Activated naive CD4-positive, alpha-beta T cell treated with anti-CD3 and anti-CD28 coated beads, Interleukin-2, amount 10 ng/mL, durations not matched to agents 5 hours and 36 hours (primary cell): ENCODE data around the gene TSEN34. TPM values are rescaled to one million over a fixed set of nuclear protein-coding genes. Genes with fewer than 3 reads are reported as not detected.

Experiments used
- total RNA-seq, 2 experiments: library from RNA; stranded (reverse); gene quantifications; one replicate each; pipeline ENCODE4 v1.2.3, GENCODE V29; 2021

TSEN34 gene
- 10 to 100 TPM in 1 of 2 experiments, 1 to 10 TPM in 1; 9.9 to 11.6 TPM for total RNA-seq

DNA sequence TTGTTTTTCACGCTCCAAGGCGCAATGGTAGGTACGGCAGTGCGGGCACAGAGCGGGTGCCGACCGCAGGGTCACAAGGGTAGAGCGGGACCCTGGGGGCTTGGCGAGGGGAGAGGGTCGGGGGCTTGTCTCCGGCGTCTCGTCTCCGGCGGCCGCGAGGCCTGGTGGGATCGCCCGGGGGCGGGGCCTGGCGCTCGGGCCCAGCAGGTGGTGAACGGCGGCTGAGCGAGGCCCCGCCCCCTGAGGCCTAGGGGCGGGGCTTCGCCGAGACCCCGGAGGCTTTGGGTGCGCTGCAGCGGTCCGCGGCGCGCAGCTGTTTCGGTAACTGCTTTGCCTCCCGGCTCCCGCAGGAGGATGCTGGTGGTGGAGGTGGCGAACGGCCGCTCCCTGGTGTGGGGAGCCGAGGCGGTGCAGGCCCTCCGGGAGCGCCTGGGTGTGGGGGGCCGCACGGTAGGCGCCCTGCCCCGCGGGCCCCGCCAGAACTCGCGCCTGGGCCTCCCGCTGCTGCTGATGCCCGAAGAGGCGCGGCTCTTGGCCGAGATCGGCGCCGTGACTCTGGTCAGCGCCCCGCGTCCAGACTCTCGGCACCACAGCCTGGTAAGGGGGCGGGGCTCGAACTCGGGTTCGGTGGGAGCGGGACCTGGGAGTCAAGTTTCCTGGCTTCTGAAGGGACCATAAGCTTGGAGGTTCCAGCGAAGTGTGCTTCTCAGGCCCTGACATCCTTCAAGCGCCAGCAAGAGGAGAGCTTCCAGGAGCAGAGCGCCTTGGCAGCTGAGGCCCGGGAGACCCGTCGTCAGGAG is at the start of gene TSEN34:
TSS of gene TSEN34 (plus strand) at position 298 of the 800 bp plus-strand sequence. CDS start at position 355, 57 bp downstream.

DNA sequence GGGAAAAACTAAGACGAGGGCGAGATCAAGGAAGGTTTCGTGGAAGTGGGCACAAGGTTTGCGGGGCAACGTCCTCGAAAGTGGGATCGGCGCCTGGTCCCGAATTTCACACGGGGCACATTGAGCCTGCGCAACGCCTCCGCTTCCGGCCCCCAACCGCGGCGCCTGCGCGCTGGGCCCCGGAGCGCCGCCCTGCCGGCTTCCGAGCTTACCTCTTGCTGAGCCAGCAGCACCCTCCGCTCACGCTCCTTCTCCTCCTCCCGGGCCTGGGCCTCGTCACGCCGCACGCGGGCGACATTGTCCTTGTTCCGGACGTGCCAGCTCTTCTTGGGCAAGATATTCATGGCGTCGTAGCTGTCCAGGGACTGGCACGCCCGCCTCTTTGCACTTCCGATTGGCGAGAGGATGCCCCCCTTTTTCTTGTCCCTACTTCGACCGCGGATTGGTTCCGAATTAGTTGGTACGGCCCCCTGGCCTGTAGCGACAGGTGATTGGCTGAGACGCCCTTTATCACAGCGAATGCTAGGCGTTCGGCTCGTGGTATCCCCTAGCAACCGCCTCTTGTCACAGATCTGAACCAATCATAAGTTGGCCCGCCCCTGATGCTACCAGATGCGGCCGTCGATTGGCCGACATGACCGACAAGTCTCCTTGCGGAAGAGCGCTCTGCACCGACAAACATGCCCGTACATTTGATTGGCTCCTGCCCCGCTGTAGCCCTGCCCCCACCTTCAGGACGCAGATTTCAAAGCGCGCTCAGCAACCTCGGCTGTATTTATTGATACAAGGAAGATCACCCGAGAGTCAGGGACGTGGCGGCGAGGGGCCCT is 31.5 kb upstream of the TSEN34 start, which contains the start of gene LENG1:
TSS of gene LENG1 (minus strand) at position 370 of the 830 bp plus-strand sequence. CDS start at position 344, 26 bp downstream.

DNA sequence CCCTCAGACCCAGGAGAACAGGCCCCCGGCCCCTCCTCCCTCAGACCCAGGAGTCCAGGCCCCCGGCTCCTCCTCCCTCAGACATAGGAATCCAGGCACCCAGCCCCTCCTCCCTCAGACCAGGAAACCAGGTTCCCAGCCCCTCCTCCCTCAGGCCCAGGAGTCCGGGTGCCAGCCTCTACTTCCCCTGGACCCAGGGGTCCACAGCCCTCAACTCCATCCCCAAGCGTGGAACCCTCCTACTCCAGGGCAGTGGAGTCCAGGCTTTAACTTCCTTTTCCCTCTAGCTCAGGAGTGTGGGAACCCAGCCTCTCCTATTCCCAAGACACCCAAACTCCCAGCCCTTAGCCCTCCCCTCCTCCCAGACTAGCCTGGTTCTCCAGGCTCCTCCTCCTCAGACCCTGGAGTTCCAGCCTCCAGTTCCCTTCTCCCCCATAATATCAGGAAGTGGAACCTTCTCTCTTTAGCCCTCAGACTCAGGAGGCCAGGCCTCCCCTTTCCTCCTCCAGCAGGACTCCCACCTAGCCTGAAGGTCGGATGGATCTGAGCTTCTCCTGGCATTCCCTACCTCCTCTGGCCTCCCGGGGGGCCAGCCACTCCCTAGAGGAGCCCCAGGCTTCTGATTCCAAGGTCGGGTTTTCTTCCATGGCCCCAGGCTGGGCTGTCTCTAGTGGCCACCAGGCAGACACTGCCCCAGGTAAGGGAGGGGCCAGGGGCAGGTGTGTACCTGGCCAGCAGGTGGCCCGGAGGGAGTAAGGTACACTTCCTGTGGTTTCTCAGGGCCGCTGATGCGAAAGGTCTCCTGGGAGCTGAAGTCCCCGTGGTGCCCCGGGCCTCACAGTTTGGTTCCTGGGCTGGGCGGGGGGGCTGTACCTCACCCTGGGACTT is 18.4 kb upstream of the TSEN34 start, which contains the start of gene TMC4:
TSS of gene TMC4 (minus strand) at position 690 of the 888 bp plus-strand sequence. CDS start at position 647, 43 bp downstream.

DNA sequence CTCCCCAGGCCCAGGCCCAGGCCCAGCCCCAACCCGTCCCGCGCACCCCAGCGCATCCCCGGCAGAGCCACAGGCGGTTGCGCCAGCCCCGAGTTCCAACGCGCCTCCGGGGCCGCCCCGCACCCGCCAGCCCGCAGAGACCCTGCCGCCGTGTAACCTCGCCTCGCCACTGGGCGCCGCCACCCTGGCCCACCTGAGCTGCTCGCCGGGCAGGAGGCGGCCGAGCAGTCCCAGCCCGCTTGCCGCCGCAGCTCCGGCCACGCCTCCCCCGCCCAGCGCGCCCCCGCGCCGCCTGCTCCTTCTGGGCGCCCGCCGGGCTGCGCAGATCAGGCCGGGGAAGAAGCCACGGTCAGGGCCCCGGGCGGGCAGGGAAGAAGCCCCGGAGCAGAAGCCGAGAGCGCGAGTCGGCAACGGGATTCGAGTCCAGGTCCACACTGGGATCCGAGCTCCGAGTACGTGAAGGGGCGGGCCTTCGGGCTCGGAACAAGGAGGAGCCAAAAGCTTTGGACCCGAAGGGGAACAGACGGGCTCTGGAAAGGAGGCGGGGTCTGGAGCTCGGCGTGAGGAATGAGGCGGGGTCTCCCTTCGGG is 1.9 kb upstream of the TSEN34 start, which contains the start of gene MBOAT7:
TSS of gene MBOAT7 (minus strand) at position 436 of the 590 bp plus-strand sequence. CDS start 1,072 bp downstream, outside the sequence.

DNA sequence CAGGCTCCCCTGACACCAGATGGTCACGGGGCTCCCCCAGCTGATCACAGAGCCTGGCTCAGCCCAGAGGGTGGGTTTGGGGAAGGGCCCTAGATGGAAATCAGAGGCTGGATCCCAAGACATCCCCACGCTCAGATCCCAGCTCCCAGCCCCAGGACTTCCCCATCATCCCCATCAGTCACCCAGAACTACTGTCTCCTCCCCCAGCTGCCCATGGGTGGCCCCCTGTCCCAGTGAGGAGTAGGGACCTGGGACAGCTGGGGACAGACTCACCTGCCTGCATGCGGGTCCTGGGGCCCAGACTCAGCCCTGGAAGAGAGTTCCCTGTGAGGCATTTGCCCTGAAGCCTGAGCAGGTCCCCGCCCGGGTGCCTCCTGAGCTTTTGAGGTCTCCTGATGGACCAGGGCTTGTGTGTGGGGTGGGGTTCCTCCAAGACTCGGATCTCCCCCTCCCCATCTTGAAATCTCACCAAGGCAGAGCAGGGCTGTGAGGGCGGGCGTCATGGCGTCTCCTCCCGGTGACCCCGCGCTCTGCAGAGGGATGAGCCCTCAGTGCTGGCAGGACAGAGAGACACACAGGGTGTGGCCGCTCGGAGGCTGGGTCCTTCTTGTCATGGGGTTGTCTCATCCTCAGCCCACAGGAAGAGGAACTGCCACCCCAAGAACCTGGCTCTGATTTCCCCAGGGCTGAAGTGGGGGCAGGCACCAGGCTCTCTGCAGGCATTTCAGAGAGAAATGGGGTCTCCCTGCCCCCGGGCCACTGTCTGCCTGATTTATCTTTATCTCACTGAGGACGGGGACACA is 31.6 kb downstream of the TSEN34 start, which contains the start of gene LILRB3:
TSS of gene LILRB3 (minus strand) at position 534 of the 803 bp plus-strand sequence. CDS start at position 503, 31 bp downstream.

DNA sequence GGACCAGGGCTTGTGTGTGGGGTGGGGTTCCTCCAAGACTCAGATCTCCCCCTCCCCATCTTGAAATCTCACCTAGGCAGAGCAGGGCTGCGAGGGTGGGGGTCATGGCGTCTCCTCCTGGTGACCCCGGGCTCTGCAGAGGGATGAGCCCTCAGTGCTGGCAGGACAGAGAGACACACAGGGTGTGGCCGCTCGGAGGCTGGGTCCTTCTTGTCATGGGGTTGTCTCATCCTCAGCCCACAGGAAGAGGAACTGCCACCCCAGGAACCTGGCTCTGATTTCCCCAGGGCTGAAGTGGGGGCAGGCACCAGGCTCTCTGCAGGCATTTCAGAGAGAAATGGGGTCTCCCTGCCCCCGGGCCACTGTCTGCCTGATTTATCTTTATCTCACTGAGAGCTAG is 51.5 kb downstream of the TSEN34 start, which contains the start of gene LILRA6:
TSS of gene LILRA6 (minus strand) at position 145 of the 400 bp plus-strand sequence.

Other genes starting within 250 kb of the TSEN34 start
- not detected for gene CACNG8, start 228.4 kb upstream of the TSEN34 start, total RNA-seq
- not detected for gene CACNG6, start 199.7 kb upstream of the TSEN34 start, total RNA-seq
- not detected for gene VSTM1, start 127.4 kb upstream of the TSEN34 start, total RNA-seq
- gene TARM1, start 109.9 kb upstream of the TSEN34 start, total RNA-seq: not detected
- under 1 TPM in 1 of 2 experiments, not detected in 1; 0.23 TPM for gene OSCAR, start 90.5 kb upstream of the TSEN34 start, total RNA-seq
- 100 to 1,000 TPM; 121 TPM for gene NDUFA3, start 88.5 kb upstream of the TSEN34 start, total RNA-seq
- gene TFPT, start 75.7 kb upstream of the TSEN34 start, total RNA-seq: 10 to 100 TPM; 42.4 to 46.4 TPM
- gene PRPF31, start 75.6 kb upstream of the TSEN34 start, total RNA-seq: 10 to 100 TPM; 63.1 to 68.3 TPM
- gene CNOT3, start 53.5 kb upstream of the TSEN34 start, total RNA-seq: 10 to 100 TPM; 59.2 to 65.5 TPM
- 1 to 10 TPM; 8.6 to 8.8 TPM for gene LENG1, start 31.6 kb upstream of the TSEN34 start, total RNA-seq
- gene TMC4, start 18.1 kb upstream of the TSEN34 start, total RNA-seq: 1 to 10 TPM; 3.1 to 3.6 TPM
- gene MBOAT7, start 1.7 kb upstream of the TSEN34 start, total RNA-seq: 10 to 100 TPM; 46.0 to 46.9 TPM
- 1,000 to 10,000 TPM; 1,383 to 1,428 TPM for gene RPS9, start 9.6 kb downstream of the TSEN34 start, total RNA-seq
- 1 to 10 TPM; 4.8 to 4.9 TPM for gene LILRB3, start 31.7 kb downstream of the TSEN34 start, total RNA-seq
- under 1 TPM; 0.19 to 0.33 TPM for gene LILRA6, start 51.5 kb downstream of the TSEN34 start, total RNA-seq
- gene LILRB5, start 66.0 kb downstream of the TSEN34 start, total RNA-seq: not detected
- gene LILRB2, start 89.8 kb downstream of the TSEN34 start, total RNA-seq: not detected
- gene LILRA5, start 121.9 kb downstream of the TSEN34 start, total RNA-seq: not detected
- gene LILRA4, start 147.9 kb downstream of the TSEN34 start, total RNA-seq: not detected
- 100 to 1,000 TPM in 1 of 2 experiments, 10 to 100 TPM in 1; 99.2 to 100 TPM for gene LAIR1, start 173.6 kb downstream of the TSEN34 start, total RNA-seq
- under 1 TPM; 0.58 to 0.91 TPM for gene TTYH1, start 224.2 kb downstream of the TSEN34 start, total RNA-seq